Mesenchymal stem cell (in vitro differentiated cells and primary cell): ENCODE data around the gene HAO2.

Experiments used
- DNase-seq: peaks from one replicate; pipeline ENCODE4 v3.0.0-alpha.2; 2013
- H2AFZ ChIP-seq: one replicate; pipeline ENCODE4 v1.6.1; 2013; ENCODE audit warnings: low read depth, mild to moderate bottlenecking, control low read depth, inconsistent platforms, low read length, moderate library complexity
- H2AK5ac ChIP-seq: 2 replicates; pipeline ENCODE4 v1.6.1; 2013; ENCODE audit warnings: low read length, moderate library complexity, mild to moderate bottlenecking, inconsistent platforms; ENCODE audit not compliant: severe bottlenecking
- H2BK120ac ChIP-seq: one replicate; pipeline ENCODE4 v1.6.1; 2013; ENCODE audit warnings: low read depth, mild to moderate bottlenecking, inconsistent platforms, low read length, moderate library complexity
- H2BK12ac ChIP-seq, 2 experiments: one replicate each; pipeline ENCODE4 v1.6.1; 2013; ENCODE audit warnings: inconsistent platforms in 2 of 2, low read length in 2 of 2, mild to moderate bottlenecking in 2 of 2, moderate library complexity in 2 of 2, control low read depth in 1 of 2
- H2BK15ac ChIP-seq: one replicate; pipeline ENCODE4 v1.6.1; 2013; ENCODE audit warnings: mild to moderate bottlenecking, low read depth, inconsistent platforms; ENCODE audit not compliant: poor library complexity, severe bottlenecking
- H2BK5ac ChIP-seq: 2 replicates; pipeline ENCODE4 v1.6.1; 2013; ENCODE audit warnings: low read depth, mild to moderate bottlenecking, low read length, control low read depth, inconsistent platforms; ENCODE audit not compliant: poor library complexity, severe bottlenecking
- H3K14ac ChIP-seq, 2 experiments: one replicate each; pipeline ENCODE4 v1.6.1; 2013; ENCODE audit warnings: inconsistent platforms in 2 of 2, low read length in 2 of 2, control low read depth in 1 of 2, mild to moderate bottlenecking in 1 of 2, moderate library complexity in 1 of 2
- H3K18ac ChIP-seq, 2 experiments: one replicate each; pipeline ENCODE4 v1.6.1; 2013; ENCODE audit warnings: inconsistent platforms in 2 of 2, low read length in 2 of 2, control low read depth in 1 of 2, low read depth in 1 of 2, mild to moderate bottlenecking in 1 of 2
- H3K23ac ChIP-seq, 2 experiments: one replicate each; pipeline ENCODE4 v1.6.1; 2013; ENCODE audit warnings: inconsistent platforms in 2 of 2, low read length in 2 of 2, mild to moderate bottlenecking in 2 of 2, moderate library complexity in 2 of 2, control low read depth in 1 of 2
- H3K27ac ChIP-seq: 2 replicates; pipeline ENCODE4 v1.5.1; 2013; ENCODE audit warnings: mild to moderate bottlenecking, moderate library complexity, low read length, control low read depth, inconsistent platforms; ENCODE audit not compliant: poor library complexity, severe bottlenecking
- H3K27me3 ChIP-seq, 2 experiments: 2 replicates each; pipeline versions ENCODE4 v1.6.1 to v1.7.0; 2013; ENCODE audit warnings: low read length in 2 of 2, mild to moderate bottlenecking in 2 of 2, moderate library complexity in 2 of 2, control low read depth in 1 of 2, inconsistent platforms in 1 of 2; ENCODE audit not compliant: control insufficient read depth in 1 of 2, insufficient read depth in 1 of 2
- H3K36me3 ChIP-seq, 2 experiments: 2 replicates each; pipeline versions ENCODE4 v1.6.1 to v1.7.0; 2013; ENCODE audit warnings: low read length in 2 of 2, control low read depth in 1 of 2, inconsistent platforms in 1 of 2, low read depth in 1 of 2, mild to moderate bottlenecking in 1 of 2; ENCODE audit not compliant: insufficient read depth in 2 of 2, control insufficient read depth in 1 of 2
- H3K4ac ChIP-seq, 2 experiments: one replicate each; pipeline ENCODE4 v1.6.1; 2013; ENCODE audit warnings: inconsistent platforms in 2 of 2, low read length in 2 of 2, mild to moderate bottlenecking in 2 of 2, moderate library complexity in 2 of 2, control low read depth in 1 of 2, low read depth in 1 of 2
- H3K4me1 ChIP-seq: 2 replicates; pipeline ENCODE4 v1.6.1; 2013; ENCODE audit warnings: low read depth, low read length, control low read depth; ENCODE audit not compliant: control insufficient read depth, insufficient read depth
- H3K4me2 ChIP-seq: 2 replicates; pipeline ENCODE4 v1.6.1; 2013; ENCODE audit warnings: low read length, mild to moderate bottlenecking, inconsistent platforms; ENCODE audit not compliant: poor library complexity, severe bottlenecking
- H3K4me3 ChIP-seq, 2 experiments: 2 replicates each; pipeline versions ENCODE4 v1.5.1 to v1.7.0; 2013; ENCODE audit warnings: low read length in 2 of 2, mild to moderate bottlenecking in 2 of 2, control low read depth in 1 of 2, low read depth in 1 of 2; ENCODE audit not compliant: insufficient read depth in 1 of 2
- H3K79me1 ChIP-seq: replicated peaks from 2 replicates; pipeline ENCODE4 v1.6.1; 2013; ENCODE audit warnings: mild to moderate bottlenecking, control low read depth, low read length, inconsistent platforms; ENCODE audit not compliant: poor library complexity, severe bottlenecking
- H3K9ac ChIP-seq: 2 replicates; pipeline ENCODE4 v1.7.0; 2013; ENCODE audit warnings: mild to moderate bottlenecking, low read length, moderate library complexity
- H3K9me3 ChIP-seq: 2 replicates; pipeline ENCODE4 v1.7.0; 2013; ENCODE audit warnings: mild to moderate bottlenecking, low read length; ENCODE audit not compliant: control insufficient read depth
- H4K8ac ChIP-seq: one replicate; pipeline ENCODE4 v1.6.1; 2013; ENCODE audit warnings: inconsistent platforms, mild to moderate bottlenecking, low read length, moderate library complexity
- H4K91ac ChIP-seq: one replicate; pipeline ENCODE4 v1.6.1; 2013; ENCODE audit warnings: mild to moderate bottlenecking, low read length, inconsistent platforms
- WGBS: methylation state at CpG from one replicate; pipeline ENCODE4 v1.1.7; 2013; ENCODE audit warnings: mixed read lengths; 5-methylcytosine and 5-hydroxymethylcytosine counted together

The HAO2 gene

DNA sequence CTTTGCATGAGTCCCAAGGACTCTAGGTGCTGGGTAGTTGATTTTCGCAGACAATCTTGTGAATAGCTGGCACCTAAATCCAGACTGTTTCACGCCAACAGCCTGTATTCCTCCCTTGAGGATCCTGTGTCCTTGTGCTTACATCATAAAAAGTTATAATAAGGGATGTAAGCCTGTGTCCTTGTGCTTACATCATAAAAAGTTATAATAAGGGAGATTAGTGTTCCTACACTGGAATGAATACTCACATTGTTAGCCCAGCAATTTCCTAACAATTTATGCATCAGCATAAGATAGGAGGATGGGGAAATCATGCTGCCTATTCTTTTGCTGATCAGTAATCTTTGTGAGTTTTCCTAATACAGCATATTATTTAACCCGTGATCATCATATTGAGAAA is 42.4 kb downstream of the HAO2 start:
- Histone ChIP-seq H2BK15ac (no peak overlapping the region), H3K14ac (no peak overlapping the region), H2AK5ac (no peak overlapping the region), H3K18ac (no peak overlapping the region), H3K36me3 (no peaks in the 10 kb centered on the region), H3K9ac (no peak overlapping the region), H3K4me1 (peaks cover 1% of the 10 kb centered on the region), H3K4me2 (no peak overlapping the region), H2AFZ (no peak overlapping the region), H4K91ac (no peak overlapping the region), H3K23ac (no peak overlapping the region), H2BK5ac (no peak overlapping the region), H3K9me3 (peaks cover 12% of the 10 kb centered on the region), H2BK120ac (no peak overlapping the region), H3K4ac (no peak overlapping the region), H3K27ac (no peak overlapping the region), H2BK12ac (no peak overlapping the region), H3K27me3 (peaks cover 3 to 7% of the 10 kb centered on the region in 2 experiments), H4K8ac (no peak overlapping the region), H3K4me3 (no peak overlapping the region), H3K79me1 (no peaks in the 10 kb centered on the region)
- WGBS = 78% methylated on average over 2 of the region's 3 CpGs
- no peak for DNase-seq

DNA sequence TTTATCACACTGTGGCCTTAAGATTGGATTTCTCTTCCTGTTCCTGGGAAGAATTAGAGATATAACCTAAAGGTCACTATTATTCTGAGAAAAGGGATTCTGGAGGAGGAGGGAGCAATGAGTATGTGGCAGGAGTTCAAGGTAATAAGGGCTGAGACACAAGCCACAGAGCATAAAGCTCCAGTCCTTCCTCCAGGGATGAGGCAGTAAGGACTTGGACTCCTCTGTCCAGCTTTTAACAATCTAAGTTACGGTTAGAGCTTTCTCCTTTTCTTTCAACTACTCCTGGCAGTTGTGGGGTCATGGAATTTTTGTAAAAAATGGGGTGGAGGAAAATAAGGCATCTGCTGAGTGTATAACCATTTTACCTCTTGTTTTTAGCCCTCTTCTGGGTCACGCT is 46.4 kb downstream of the HAO2 start, which contains the start of gene HSD3B2:
Gene HSD3B2 (plus strand): TSS at position 201 of the 400 bp plus-strand sequence. CDS start 270 bp downstream, outside the sequence.
- 96% methylated on average over 1 of the region's 2 CpGs for WGBS
- Histone ChIP-seq H3K14ac (no peak within 1 kb of the TSS), H3K36me3 (no peaks in the 10 kb centered on the region), H3K79me1 (no peaks in the 10 kb centered on the region), H3K27ac (no peak within 1 kb of the TSS), H3K4me1 (peaks cover 1% of the 10 kb centered on the region), H4K8ac (no peak within 1 kb of the TSS), H3K4me3 (no peak within 1 kb of the TSS), H2BK5ac (no peak within 1 kb of the TSS), H3K4ac (no peak within 1 kb of the TSS), H4K91ac (no peak within 1 kb of the TSS), H3K18ac (no peak within 1 kb of the TSS), H3K4me2 (no peak within 1 kb of the TSS), H2BK12ac (no peak within 1 kb of the TSS), H3K9me3 (no peaks in the 10 kb centered on the region), H2AFZ (no peak within 1 kb of the TSS), H3K9ac (no peak within 1 kb of the TSS), H3K23ac (no peak within 1 kb of the TSS), H3K27me3 (peaks cover 19 to 22% of the 10 kb centered on the region in 2 experiments), H2BK15ac (no peak within 1 kb of the TSS), H2BK120ac (no peak within 1 kb of the TSS), H2AK5ac (no peak within 1 kb of the TSS)
- DNase-seq = no peak

DNA sequence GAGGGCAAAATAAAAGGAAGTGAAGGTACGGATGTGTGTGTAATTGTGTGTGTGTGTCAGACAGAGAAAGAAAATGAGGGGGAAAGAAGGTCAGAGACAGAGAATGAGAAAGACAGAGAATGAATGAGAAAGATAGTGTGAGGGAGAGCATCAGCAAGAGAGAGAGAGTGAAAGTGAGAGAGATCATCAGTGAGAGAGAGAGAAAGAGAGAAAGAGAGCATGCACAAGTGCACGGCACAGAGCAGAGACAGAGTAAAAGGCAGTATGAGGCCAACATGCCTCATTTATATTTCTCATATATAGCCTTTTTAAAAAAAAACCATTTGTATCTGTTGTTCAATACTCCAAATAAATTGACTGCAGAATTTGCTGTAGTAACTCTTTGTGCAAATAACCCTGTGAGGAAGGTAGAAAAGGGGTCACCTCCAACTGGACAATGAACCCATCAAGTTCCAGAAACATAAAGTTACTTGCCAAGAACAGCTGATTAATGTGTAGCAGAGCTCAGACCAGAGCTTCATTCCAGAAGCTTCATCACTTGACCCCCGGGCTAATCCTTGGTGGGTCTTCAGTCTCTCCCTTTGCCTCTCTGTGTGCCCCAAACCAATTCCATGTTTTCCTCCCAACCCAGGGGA is 47.5 kb downstream of the HAO2 start:
- no peak for DNase-seq
- Histone ChIP-seq H3K27ac (no peak overlapping the region), H3K14ac (no peak overlapping the region), H2BK15ac (no peak overlapping the region), H3K27me3 (peaks cover 22 to 23% of the 10 kb centered on the region in 2 experiments), H3K4me1 (peaks cover 1% of the 10 kb centered on the region), H3K79me1 (no peaks in the 10 kb centered on the region), H2BK5ac (no peak overlapping the region), H2BK120ac (no peak overlapping the region), H2AK5ac (no peak overlapping the region), H4K8ac (no peak overlapping the region), H3K18ac (no peak overlapping the region), H3K9ac (no peak overlapping the region), H4K91ac (no peak overlapping the region), H3K4me2 (no peak overlapping the region), H2AFZ (no peak overlapping the region), H3K36me3 (no peaks in the 10 kb centered on the region), H3K4me3 (no peak overlapping the region), H3K23ac (no peak overlapping the region), H3K4ac (no peak overlapping the region), H2BK12ac (no peak overlapping the region), H3K9me3 (no peaks in the 10 kb centered on the region)
- 54% methylated on average over 2 of the region's 3 CpGs for WGBS

DNA sequence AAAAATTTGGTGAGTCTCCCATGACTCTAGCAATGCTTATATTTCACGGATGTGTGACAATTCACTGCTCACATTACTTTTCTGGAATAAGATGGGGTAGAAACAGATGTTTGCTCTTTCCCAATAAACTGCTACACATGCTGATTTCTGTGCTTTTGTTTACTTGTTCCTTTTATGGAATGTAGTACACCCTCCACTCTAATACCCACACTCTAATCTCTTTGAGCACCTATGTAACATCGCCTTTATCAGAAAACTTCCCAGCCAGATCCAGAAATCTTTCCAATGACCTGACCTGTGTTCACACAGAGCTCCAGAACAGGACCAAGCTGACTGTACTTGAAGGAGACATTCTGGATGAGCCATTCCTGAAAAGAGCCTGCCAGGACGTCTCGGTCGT is 50.5 kb downstream of the HAO2 start:
- Histone ChIP-seq H3K9me3 (no peaks in the 10 kb centered on the region), H3K4ac (no peak overlapping the region), H3K27ac (no peak overlapping the region), H3K27me3 (peaks cover 22 to 23% of the 10 kb centered on the region in 2 experiments), H2BK12ac (no peak overlapping the region), H2AK5ac (no peak overlapping the region), H3K79me1 (no peaks in the 10 kb centered on the region), H2AFZ (no peak overlapping the region), H3K36me3 (no peaks in the 10 kb centered on the region), H3K18ac (no peak overlapping the region), H2BK120ac (no peak overlapping the region), H4K91ac (no peak overlapping the region), H3K14ac (no peak overlapping the region), H2BK15ac (no peak overlapping the region), H3K4me3 (no peak overlapping the region), H4K8ac (no peak overlapping the region), H3K9ac (no peak overlapping the region), H3K4me2 (no peak overlapping the region), H2BK5ac (no peak overlapping the region), H3K23ac (no peak overlapping the region), H3K4me1 (no peaks in the 10 kb centered on the region)
- WGBS = 93% methylated on average over 4 of the region's 5 CpGs
- DNase-seq = no peak
